Measurements from ENCODE around the gene UTP3.
"Not testable (repeated sequence)": the region's sequence is repeated elsewhere in the genome, so short reads cannot be mapped to it uniquely, and the experiment has no call there.

UTP3 gene

GRCh38 chr4:70687821-70688794 is at the start of gene UTP3:
Gene UTP3 (plus strand): TSS chr4:70688532. CDS start chr4:70688678, 146 bp downstream.
- DNase-seq (ENCODE audit: low spot score) = peak; percentile 97

- no peak for DNase-seq (ENCODE audit: low spot score)
Observed at GRCh38 chr4:70640192-70640591, 48.1 kb upstream of the UTP3 start.

GRCh38 chr4:70650741-70651140 is 37.6 kb upstream of the UTP3 start:
- DNase-seq (ENCODE audit: low spot score) = not testable (repeated sequence)

- DNase-seq (ENCODE audit: low spot score) = peak; percentile 58
Observed at GRCh38 chr4:70651864-70652506, 36.3 kb upstream of the UTP3 start.

GRCh38 chr4:70654605-70655011 is 33.7 kb upstream of the UTP3 start:
- DNase-seq (ENCODE audit: low spot score) = no peak

GRCh38 chr4:70657326-70657725 is 31.0 kb upstream of the UTP3 start:
- DNase-seq (ENCODE audit: low spot score) = no peak

- no peak for DNase-seq (ENCODE audit: low spot score)
Observed at GRCh38 chr4:70658418-70658817, 29.9 kb upstream of the UTP3 start.

GRCh38 chr4:70660106-70660505 is 28.2 kb upstream of the UTP3 start:
- DNase-seq (ENCODE audit: low spot score) = no peak

GRCh38 chr4:70661309-70661922 is 26.9 kb upstream of the UTP3 start:
- not testable (repeated sequence) for DNase-seq (ENCODE audit: low spot score)

- no peak for DNase-seq (ENCODE audit: low spot score)
Observed at GRCh38 chr4:70666369-70666768, 22.0 kb upstream of the UTP3 start, which contains the start of gene JCHAIN. Gene JCHAIN (minus strand): TSS chr4:70666508. CDS start chr4:70666490, 18 bp downstream.

- no peak for DNase-seq (ENCODE audit: low spot score)
Observed at GRCh38 chr4:70667740-70668535, 20.4 kb upstream of the UTP3 start.

GRCh38 chr4:70670332-70671014 is 17.9 kb upstream of the UTP3 start:
- peak; percentile 14 for DNase-seq (ENCODE audit: low spot score)

GRCh38 chr4:70671091-70671490 is 17.2 kb upstream of the UTP3 start:
- no peak for DNase-seq (ENCODE audit: low spot score)

- DNase-seq (ENCODE audit: low spot score) = no peak
Observed at GRCh38 chr4:70674191-70674590, 14.1 kb upstream of the UTP3 start.

GRCh38 chr4:70674731-70675130 is 13.6 kb upstream of the UTP3 start:
- no peak for DNase-seq (ENCODE audit: low spot score)

GRCh38 chr4:70676554-70677090 is 11.7 kb upstream of the UTP3 start:
- DNase-seq (ENCODE audit: low spot score) = no peak

- no peak for DNase-seq (ENCODE audit: low spot score)
Observed at GRCh38 chr4:70678383-70678999, 9.8 kb upstream of the UTP3 start.

GRCh38 chr4:70680934-70681333 is 7.4 kb upstream of the UTP3 start:
- no peak for DNase-seq (ENCODE audit: low spot score)

- no peak for DNase-seq (ENCODE audit: low spot score)
Observed at GRCh38 chr4:70681704-70682103, 6.6 kb upstream of the UTP3 start.

- not testable (repeated sequence) for DNase-seq (ENCODE audit: low spot score)
Observed at GRCh38 chr4:70682142-70682541, 6.2 kb upstream of the UTP3 start.

All from LoVo (cell line).